ENCODE measurements around the gene COMT. TPM values are rescaled to one million over a fixed set of nuclear protein-coding genes. Genes with fewer than 3 reads are reported as not detected.

The COMT gene
- total RNA-seq, 1 donor from 2014 or later: 34.8 TPM

GRCh38 chr22:19915287-19915954 is 26.2 kb upstream of the COMT start:
- H3K9me3 Mint-ChIP-seq (ENCODE audit: unreplicated experiment): no peaks in the 10 kb centered on the region
- H3K27me3 Mint-ChIP-seq (ENCODE audit: unreplicated experiment): peaks cover 6% of the 10 kb centered on the region
- H3K4me1 Mint-ChIP-seq (ENCODE audit: low read depth, unreplicated experiment): no peaks in the 10 kb centered on the region
- no peak for DNase-seq
- no peak for TF ChIP-seq CTCF (IDR thresholded peaks at IDR 0.05; ENCODE audit: partially characterized antibody, unreplicated experiment)
- H3K27ac Mint-ChIP-seq (ENCODE audit: unreplicated experiment): no peak overlapping the region
- H3K4me3 Mint-ChIP-seq (ENCODE audit: unreplicated experiment): no peak overlapping the region
- H3K36me3 Mint-ChIP-seq (ENCODE audit: unreplicated experiment): peaks cover 6% of the 10 kb centered on the region

GRCh38 chr22:19916006-19916405 is 25.6 kb upstream of the COMT start:
- H3K27me3 Mint-ChIP-seq (ENCODE audit: unreplicated experiment): peaks cover 6% of the 10 kb centered on the region
- H3K27ac Mint-ChIP-seq (ENCODE audit: unreplicated experiment): no peak overlapping the region
- no peaks in the 10 kb centered on the region for H3K4me1 Mint-ChIP-seq (ENCODE audit: low read depth, unreplicated experiment)
- no peak for DNase-seq
- H3K4me3 Mint-ChIP-seq (ENCODE audit: unreplicated experiment): no peak overlapping the region
- H3K36me3 Mint-ChIP-seq (ENCODE audit: unreplicated experiment): peaks cover 6% of the 10 kb centered on the region
- H3K9me3 Mint-ChIP-seq (ENCODE audit: unreplicated experiment): no peaks in the 10 kb centered on the region
- TF ChIP-seq CTCF (IDR thresholded peaks at IDR 0.05; ENCODE audit: partially characterized antibody, unreplicated experiment): no peak

- Mint-ChIP-seq H3K4me3 (ENCODE audit: unreplicated experiment) (no peak overlapping the region), H3K27me3 (ENCODE audit: unreplicated experiment) (peaks cover 6% of the 10 kb centered on the region), H3K9me3 (ENCODE audit: unreplicated experiment) (no peaks in the 10 kb centered on the region)
Observed at GRCh38 chr22:19916941-19917340, 24.6 kb upstream of the COMT start.

GRCh38 chr22:19917389-19918138 is 24.0 kb upstream of the COMT start:
- Mint-ChIP-seq H3K27me3 (ENCODE audit: unreplicated experiment) (peaks cover 6% of the 10 kb centered on the region), H3K27ac (ENCODE audit: unreplicated experiment) (no peak overlapping the region), H3K4me3 (ENCODE audit: unreplicated experiment) (no peak overlapping the region), H3K4me1 (ENCODE audit: low read depth, unreplicated experiment) (no peaks in the 10 kb centered on the region), H3K9me3 (ENCODE audit: unreplicated experiment) (no peaks in the 10 kb centered on the region), H3K36me3 (ENCODE audit: unreplicated experiment) (peaks cover 6% of the 10 kb centered on the region)
- TF ChIP-seq CTCF (IDR thresholded peaks at IDR 0.05; ENCODE audit: partially characterized antibody, unreplicated experiment): no peak
- no peak for DNase-seq

More at GRCh38 chr22:19916941-19917340, 24.6 kb upstream of the COMT start:
- DNase-seq: no peak
- Mint-ChIP-seq H3K4me1 (ENCODE audit: low read depth, unreplicated experiment) (no peaks in the 10 kb centered on the region), H3K36me3 (ENCODE audit: unreplicated experiment) (peaks cover 6% of the 10 kb centered on the region), H3K27ac (ENCODE audit: unreplicated experiment) (no peak overlapping the region)
- no peak for TF ChIP-seq CTCF (IDR thresholded peaks at IDR 0.05; ENCODE audit: partially characterized antibody, unreplicated experiment)

All from glutamatergic neuron (in vitro differentiated cells).